NCI-H1436 treated with DMSO at 0.1 percent for 48 hours (cell line): ENCODE data around the gene CYB5RL.
"Not testable (repeated sequence)": the region's sequence is repeated elsewhere in the genome, so short reads cannot be mapped to it uniquely, and the experiment has no call there.

ENCODE experiments used
- DNase-seq: peaks from one replicate; lab custom pipeline; 2025; lab: John Stamatoyannopoulos, UW

The CYB5RL gene

DNA sequence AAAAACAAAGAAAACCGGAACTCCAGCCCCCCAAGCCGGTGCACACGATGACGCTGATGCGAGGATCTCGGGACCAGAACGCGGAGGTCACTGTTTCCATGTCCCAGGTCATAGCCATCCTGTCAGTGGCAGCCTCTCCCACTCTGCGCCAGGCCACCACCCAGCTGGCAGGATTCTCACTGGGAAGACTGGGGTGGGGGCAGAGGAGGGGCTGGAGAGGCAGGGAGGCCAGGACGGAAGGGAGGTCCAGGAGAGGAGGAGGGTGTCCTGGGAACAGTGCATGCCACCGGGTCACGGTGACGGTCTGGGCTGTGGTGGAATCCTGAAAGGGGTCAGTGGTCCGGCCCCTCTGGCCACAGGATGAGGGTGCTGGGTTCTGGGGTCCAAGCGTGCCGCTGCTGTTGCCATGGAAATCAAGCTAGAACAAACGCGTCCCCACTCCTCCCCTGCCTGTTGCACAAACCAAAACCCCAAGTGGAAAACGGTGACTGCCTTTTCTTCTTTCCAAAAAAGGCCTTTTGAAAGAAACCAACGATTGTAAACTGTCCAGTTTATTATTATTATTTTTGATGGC, 26.2 kb upstream of the CYB5RL start:
- no peak for DNase-seq

DNA sequence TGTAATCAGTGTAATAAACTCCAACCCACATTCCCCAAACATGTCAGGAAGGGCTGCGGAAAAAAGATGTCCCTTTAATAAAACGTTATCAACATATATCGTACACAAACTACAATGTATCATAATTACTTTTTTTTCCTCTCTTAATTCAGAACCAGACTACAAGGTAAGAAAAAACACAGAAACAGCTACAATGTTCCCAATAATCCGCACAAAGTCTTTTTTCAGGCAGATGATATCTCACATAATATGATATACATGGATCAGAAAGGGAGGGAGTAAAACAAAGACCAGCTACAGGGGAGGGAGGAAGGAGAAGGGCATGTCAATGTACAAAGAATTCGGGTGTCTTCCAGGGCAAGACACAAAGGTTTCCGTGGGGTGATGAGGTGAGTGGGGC, 25.5 kb upstream of the CYB5RL start:
- no peak for DNase-seq

DNA sequence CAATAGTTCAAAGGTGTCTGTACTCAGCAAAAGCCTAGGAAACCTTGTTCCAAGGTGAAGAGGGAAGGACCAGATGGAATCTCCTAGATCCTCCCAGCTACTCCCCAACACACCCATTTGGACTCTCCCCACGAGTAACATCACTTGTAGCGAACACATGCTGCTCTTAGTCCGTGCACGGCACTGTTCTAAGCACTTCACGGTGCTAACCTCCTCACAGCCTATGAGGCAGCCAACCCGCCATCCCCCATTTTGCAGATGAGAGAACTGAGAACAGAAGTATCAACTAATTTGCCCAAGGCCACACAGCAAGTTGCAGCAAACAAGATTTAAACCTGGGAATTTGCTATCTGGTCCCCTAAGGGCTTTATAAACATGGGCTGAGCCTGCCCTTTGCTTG, 24.4 kb upstream of the CYB5RL start:
- no peak for DNase-seq

DNA sequence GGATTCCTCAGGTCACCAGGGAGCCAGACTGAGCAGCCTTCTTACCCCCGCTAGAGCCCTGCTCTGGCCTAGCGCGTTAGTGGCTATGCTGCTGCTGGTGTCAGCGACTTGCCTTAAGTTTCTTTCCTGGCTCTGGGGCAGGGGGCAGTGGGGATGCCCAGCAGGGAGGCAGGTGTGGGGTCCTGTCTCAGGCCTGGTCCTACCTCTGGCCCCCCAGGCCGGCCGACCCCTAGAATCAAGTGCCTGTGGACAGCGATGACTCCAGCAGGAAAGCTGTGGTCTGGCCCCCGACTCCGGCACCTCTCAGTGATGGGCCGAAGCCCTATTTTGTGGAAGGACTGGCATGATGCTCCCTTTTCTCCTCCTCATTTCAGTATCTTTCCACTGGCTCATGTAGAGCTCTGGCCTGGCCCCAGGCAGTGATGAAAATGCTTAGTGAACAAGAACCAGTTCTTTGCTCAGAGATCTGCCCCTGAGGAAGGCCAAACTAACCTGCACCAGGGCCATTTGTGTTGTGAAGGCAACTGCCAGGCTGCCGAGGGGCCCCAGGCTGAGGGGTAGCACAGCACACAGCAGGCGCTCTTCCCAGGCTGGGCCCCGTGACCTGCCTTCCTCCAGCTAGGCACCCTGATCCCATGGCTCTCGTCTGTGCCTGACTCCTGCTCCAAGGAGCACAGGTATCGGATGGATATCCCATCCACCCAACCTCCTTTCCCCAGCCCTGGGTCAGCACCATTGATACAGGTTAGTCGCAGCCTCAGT, 23.8 kb upstream of the CYB5RL start:
- DNase-seq: no peak

DNA sequence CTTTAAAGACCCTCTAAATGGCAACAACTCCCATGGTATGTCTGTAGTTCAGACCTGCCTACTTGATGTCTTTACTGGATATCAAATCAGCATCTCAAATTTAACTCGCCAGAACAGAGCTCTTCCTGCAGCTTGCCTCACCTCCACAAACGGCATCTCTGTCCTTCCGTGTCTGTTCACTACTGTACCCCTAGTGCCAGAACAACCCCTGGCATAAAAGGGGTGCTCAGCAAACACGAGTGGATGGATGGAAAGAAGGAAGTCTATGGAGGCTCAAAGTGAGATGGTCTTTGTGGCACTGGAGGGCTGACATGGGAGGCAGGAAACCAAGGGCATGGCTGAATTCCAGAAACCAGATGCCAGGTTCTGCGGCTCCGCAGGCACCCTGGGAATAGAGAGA, 22.9 kb upstream of the CYB5RL start:
- DNase-seq: no peak

DNA sequence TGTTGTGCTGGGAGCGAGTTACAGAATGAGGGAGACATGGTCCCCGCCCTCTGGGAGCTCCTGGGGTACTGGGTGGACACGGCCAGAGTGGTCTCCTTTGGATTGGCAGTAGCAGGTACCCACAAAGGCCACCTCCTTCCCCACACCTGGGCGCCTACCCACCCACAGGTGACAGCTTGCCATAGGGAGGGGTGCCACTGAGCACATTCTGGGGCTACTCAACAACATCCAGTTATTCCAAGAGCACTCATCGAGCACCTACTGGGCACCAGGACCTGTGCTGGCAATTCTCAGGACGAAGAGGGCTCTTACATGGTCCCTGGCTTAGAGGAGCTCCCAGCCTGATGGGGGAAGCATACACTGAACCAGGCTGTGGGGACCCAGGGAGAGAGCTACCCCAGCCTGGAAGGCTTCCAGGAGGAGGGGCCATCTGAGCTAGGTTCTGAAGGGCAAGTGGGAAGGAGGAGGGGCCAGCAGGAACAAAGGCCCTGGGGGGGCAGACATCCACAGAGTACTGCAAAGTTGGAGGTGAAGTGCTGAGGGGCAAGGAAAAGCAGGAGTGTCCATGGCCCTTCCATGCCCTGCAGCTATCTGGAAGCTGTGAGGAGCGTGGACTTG, 22.1 kb upstream of the CYB5RL start:
- no peak for DNase-seq

DNA sequence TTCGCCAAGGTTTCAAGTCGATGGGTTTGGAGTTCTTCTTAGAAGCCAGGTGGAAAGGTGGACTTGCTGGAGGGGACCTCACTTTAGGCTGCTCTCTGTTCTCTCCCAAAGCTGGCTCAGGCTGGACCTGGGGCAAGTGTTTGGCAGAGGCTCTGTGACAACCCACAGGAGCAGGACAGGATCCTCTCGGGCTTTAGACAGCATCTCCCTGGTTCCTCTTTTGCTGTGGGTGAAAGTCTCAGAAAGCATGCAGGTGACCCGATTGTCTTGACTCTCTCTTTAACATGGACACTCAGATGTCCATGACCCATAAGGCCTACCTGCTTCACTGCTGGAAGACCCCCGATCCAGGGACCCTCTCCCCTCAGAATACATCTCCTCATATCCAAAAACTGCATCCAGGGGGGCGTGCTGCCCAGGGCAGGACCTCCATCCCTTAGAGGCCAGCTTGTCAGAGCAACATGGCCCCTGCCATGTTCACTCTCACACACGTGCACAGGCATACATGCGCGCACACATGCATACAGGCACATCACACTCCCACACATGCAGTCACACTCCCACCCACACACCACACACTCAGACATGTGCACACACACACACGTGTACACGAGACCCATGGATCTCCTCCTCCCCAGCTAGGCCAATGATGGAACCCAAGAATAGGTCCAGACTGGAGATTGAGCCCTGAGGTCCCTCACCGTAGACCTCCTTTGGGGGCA, 21.4 kb upstream of the CYB5RL start:
- DNase-seq: no peak

DNA sequence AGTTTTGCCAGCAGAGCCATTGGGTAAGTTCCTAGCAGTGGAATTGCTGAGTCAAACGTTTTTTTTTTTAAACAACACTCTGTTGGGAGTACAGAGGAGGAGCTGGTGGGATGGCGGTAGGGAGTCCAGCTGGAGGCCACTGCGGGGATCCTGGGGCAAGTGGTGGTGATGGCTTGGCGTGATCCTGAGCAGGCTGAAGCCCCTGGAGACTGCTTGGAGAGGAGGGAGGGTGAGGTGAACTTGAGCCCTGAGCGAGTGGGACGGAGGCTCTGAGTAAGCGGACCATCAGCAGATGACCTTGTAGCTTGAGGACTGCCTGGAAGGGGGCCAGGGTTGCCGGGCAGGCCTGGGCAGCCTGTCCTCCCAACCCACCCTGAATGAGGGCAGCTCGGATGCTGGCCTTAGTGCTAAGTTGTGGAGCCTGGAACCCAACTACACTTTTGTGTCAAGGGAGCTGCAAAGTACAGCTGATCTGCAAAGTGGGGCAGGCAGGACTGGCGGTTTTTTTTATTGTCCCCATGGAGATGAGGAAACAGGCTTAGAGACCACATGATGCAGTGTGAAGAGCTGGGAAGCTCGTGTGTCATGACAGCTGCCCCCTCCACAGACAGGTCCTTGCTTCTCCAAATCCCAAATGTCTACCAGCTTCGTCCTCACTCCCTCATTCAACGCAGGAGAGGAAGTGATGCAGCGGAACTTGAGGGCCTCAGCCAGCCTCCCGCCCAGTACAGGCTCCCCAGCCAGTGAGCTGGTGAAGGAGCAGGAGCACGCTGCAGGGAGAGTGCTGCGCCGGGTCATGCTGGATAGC, 20.4 kb upstream of the CYB5RL start:
- no peak for DNase-seq

DNA sequence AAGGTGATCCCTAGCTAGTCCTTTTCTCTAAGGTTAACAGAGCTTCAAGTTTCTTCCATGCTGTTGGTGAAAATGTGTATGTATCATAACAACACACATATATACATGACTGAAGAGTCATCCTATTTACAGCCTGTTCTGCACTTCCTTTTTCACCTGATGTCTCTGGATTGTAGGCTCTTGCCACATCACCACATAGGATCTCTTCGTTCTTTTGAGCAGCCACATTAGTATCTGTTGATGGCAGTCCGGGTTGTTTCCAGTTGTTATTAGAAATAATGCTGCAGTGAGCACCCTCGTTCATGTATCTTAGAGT, 19.8 kb upstream of the CYB5RL start:
- DNase-seq: no peak

DNA sequence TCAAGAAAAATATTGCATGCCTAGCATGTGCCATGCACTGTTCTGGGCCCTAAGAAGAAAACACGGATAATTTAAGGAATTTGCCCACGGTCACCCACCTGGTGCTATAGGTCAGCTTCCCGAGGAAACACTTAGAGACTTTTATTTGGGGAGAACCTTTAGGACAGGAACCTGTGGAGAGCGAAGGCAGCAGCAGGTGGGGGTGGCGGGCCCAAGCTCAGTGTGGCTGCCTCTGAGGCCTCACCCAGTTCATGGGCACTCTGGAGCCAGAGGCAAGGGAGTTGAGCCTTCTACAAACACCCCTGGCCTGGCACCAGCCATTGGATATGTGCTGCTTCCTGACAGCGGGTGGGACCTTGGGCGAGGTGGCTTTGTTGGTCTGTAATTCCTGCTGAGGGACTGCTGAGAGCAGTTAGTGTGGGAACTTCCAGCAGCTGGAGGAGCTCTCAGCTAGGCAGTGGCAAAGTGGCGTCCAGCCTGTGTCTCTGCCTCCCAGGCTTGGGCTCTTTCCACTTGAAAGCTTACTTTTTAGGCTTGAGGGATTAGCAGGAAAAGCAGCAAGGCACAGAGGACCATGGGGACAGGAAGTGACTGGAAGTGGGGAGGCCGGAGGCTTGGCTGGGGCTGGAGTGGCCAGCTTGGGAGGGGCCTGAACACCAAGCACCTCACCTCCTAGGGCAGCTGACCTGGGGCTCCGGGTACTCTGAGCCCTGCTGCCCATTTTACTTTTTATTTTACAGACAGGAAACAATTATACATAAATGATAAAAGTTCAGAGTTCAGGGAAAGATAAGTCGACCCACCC, 19.3 kb upstream of the CYB5RL start:
- no peak for DNase-seq

DNA sequence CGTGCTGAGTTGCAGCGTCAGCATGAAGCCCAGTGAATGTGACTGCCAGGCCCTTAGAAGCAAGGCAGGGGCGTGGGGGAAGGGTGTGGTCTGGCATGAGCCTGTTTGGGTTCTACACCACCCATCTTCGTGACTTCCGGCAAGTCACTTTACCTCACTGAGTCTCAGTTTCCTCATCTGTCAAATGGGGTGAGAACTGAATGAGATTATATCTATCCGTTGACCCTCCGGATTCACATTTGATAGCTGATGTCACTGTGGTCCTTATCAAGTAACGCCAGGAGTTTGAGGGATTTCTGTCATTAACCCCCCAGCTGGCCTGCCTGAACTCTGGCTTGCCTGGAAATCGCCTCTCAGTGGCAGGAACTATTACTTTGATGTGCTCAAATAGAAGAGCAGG, 15.7 kb upstream of the CYB5RL start:
- DNase-seq: no peak

DNA sequence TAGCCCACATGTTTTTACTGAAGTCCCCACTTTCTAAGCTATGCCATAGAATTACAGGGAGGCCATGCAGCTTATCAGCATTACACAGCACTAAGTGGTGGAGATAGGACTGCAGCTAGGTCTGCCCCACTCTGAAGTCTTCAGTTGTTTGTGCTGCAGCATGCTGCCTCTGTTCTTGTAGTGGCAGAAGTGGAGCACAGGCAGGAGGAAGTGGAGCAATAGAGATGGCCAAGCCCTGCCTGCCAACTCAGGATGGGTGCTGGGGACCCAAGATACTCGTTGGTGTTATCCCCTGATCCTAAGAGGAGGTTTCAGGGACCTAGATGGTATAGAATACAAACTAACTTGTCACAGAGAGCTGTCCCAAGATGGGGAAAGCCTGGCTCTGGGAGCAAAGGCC, 13.0 kb upstream of the CYB5RL start:
- DNase-seq: no peak

DNA sequence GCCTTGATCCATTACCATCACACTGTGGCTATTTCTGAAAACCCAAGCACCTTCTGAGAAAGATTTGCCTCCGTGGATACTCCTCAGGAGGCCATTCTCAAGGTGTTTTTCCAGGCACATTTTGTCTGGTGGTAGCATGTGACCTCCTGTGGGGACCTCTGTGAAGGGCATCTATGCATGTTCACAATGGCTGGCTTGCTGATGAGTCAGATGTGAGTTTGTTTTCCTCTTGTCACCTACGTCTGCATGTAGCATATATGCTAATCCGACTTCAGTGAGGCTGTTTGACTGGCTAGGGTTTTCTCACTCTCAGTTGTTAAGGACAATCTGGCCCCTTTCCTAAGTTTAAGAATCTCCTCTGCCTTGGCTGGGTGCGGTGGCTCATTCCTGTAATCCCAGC, 8.1 kb upstream of the CYB5RL start:
- DNase-seq: not testable (repeated sequence)

DNA sequence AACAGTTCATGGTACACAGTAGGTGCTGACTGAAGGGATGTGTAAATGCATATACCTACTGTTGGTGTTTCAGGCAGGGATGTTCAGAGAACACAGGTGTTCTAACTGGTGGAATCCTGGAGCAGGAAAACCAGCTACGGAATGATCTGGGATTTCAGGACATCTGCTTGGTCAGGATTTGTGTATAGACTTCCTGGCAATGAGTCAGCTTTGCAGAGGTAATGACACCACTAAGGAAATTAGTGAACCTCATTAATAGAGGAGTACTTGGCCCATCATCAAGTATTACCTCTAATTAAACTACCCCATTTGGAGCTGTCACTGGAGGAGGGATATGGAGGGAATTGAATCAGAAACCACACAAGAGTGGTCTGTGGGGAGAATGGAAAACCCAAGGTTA, 7.5 kb upstream of the CYB5RL start:
- DNase-seq: no peak

DNA sequence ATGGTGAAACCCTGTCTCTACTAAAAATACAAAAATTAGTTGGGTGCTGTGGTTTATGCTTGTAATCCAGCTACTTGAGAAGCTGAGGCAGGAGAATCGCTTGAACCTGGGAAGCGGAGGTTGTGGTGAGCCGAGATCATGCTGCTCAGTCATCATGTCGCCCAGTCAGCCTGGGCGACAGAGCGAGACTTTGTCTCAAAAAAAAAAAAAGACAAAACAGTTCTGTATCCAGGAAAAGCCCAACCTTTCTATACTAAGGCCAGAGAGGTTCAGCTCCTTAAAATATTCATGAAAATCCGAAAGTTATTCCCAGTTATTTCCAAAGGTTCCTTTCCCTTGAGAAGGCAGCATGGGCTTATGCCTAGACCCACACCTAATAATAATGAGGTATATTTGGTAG, 4.4 kb upstream of the CYB5RL start:
- DNase-seq: no peak

DNA sequence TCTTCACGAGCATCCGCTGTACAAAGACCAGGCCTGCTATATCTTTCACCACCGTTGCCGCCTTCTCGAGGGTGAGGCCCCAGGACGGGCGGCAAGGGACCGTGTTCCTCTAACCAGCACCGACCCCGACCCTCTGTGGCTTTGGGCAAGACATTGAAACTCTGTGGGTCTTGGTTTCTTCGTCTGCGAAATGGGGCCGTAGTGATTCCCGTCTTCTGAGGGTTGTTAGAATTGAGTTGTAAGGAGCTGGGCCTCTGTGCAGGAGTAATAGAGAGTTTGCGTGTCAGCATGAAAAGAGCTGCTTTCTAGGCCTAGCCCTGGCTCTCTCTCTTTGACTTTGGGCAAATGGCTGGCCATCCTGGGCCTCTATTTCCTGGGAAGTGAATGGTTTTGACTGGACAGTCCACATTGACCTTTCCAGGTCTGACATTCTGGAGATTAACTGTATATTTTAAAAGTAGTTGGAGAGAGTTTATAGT, 728 bp upstream of the CYB5RL start:
- no peak for DNase-seq

DNA sequence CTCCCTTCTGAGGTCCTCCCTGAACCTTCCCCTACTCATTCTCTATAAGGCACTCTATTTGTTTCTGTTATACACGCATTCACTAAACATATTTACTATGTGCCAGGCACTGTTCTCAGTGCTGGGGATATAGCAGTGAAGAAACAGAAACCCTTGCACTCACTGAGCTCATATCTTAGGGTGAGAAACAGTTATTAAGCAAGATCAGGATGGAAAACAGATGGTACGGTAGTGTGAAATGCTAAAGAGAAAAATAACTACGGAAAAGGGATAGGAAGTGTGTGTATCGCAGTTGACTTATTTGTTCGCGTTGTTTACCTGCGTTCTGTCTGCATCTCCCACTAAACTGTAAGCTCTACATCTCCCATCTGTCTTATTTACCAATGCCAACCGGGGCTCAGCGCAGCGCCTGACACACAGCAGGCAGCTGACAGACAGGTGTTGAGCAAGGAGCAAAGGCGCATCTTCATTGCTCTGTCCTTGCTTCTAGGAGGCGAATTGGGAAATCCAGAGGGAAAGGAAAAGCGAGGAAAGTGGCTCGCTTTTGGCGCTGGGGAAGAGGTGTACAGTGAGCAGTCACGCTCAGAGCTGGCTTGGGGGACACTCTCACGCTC, 572 bp downstream of the CYB5RL start:
- DNase-seq: no peak

DNA sequence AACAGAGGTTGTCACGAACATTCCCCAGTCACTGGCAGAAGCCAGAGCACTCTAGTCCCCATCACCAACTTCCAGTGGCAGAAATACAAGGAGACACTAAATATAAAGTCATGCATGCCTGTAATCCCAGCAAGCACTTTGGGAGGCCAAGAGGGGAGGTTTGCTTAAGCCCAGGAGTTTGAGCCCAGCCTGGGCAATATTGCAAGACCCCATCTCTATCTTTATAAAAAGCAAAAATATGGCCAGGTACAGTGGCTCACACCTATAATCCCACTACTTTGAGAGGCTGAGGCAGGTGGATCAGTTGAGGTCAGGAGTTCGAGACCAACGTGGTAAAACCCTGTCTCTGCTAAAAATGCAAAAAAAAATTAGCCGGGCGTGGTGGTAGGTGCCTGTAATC, 6.4 kb downstream of the CYB5RL start:
- no peak for DNase-seq

DNA sequence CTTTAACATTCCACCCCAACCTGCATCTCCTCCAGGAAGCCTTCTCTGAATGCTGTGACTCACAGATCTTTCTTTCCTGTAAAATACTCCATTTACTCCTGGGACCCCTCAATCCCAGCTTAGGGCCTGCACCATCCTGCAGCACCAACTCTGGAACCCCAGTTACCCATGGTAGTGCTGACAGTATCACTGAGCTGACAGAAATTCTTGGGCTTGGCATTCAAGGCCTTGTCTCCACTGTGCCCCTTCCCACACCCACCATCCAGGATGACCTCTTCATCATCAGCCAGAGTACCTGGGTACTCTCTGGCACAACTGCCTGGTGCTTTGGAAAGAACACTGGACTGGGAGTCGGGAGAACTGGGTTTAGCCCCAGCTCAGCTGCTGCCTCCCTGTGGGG, 8.3 kb downstream of the CYB5RL start:
- no peak for DNase-seq

DNA sequence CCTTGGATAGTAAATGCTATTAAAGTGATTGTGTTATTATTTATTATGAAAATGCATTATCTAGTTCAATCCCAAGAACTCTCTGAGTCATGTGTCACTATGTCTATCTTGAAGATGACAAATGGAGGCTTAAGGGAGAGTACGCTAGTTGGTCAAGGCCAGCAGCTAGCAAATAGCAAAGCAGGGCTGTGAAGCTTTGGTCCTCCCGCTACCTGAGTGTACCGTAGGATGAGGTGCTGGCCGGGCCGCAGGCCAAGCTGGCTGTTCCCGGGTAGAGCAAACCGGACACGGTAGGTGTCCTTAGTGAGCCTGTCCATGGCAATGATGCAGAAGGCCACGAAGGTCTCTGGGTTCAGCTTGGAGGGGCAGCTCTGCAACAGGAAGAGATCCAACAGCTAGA, 9.3 kb downstream of the CYB5RL start:
- DNase-seq: no peak

DNA sequence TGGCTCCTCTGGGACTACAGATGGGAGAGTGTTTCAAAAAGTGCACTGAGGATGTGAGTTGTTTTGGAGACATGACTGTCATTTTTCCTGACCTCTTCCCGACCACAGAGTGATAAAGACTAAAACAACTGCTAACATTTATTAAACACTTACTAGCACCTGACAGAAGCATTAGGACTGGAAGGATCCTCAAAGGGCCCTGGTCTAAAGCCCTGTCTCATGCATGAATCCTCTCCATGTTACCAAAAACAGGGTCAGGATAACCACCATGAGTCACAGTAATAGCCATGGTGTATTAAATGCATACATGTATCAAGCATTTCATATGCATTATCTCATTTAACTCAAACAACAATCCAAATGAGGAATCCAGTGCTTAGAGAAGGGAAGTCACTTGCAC, 11.5 kb downstream of the CYB5RL start:
- DNase-seq: no peak
